Stimulated activated CD8-positive, alpha-beta memory T cell treated with anti-CD3 and anti-CD28 coated beads, Interleukin-7, amount 100 ng/mL, for 48 hours (primary cell): ENCODE data around the gene S100A5.
"Not testable (repeated sequence)": the region's sequence is repeated elsewhere in the genome, so short reads cannot be mapped to it uniquely, and the experiment has no call there.

Experiments
- DNase-seq, 2 donors: peaks; one replicate each; pipeline ENCODE4 v3.0.0-alpha.2; 2020; ENCODE audit warnings: low read depth in 1 of 2; ENCODE audit errors: extremely low read depth in 1 of 2

S100A5 gene

DNA sequence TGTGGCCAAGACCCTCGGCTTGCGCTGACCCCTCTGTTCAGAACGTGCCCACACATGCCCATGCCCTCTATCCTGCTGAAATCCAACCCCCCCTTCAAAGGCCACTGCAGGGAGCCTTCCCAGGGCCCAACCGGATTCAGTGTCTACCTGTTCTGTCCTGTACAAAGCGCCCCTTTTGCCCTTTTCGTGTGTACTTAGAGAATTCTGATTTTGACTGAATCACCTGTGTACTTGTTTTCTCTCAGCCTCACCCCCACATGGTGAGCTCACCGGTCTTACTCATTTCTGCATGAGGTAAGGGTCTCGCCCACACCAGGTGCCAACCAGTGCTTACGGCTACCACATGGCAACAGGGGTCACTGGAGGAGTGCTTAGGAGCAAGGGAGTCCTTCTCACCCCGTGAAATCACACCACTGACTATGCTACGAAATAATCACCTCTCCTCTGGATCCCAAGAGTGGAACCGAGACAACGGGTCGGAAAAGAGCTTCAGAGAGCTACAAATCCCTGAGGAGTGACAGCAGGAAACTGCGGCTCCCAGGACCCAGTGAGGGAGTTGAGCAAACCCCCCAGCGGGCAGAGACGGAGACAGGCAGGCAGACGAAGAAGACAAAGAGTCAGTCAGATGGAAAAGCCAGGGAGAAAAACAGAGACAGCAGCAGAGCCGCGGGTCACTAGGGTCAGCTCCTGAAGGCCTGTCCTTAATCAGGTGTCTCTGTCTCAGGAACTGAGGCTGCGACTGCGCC is 27.1 kb upstream of the S100A5 start:
- peak in 1 of 2 donors; percentile 78 for DNase-seq

GRCh38 chr1:153566414-153567371 is 26.0 kb upstream of the S100A5 start:
- peak; percentile 79 to 92 for DNase-seq

- peak in 1 of 2 donors; percentile 68 for DNase-seq
Measured at GRCh38 chr1:153565529-153566374, 25.0 kb upstream of the S100A5 start, which contains the start of gene S100A2. S100A2 (minus strand) TSS chr1:153565844; CDS start chr1:153563877, 1,967 bp downstream.

DNA sequence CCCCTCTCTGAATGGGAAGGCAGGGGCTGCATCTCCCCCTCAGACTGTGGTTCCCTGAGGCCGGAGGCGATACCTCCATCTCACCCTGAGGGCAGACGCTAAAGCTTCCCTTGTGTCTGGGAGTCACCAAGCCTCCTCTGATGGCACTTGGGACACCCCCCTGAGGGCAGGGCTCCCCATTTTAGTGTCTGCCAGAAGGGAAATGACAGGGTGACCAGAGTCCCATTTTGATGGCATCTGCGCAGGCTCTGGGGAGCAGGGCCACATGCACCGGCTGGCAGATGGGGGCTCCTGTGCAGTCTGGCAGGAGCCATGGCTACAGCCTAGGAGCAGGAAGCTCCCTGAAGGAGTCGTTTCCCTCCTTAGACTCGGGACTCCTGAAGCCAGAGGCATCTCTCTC is 23.3 kb upstream of the S100A5 start:
- DNase-seq: no peak

DNA sequence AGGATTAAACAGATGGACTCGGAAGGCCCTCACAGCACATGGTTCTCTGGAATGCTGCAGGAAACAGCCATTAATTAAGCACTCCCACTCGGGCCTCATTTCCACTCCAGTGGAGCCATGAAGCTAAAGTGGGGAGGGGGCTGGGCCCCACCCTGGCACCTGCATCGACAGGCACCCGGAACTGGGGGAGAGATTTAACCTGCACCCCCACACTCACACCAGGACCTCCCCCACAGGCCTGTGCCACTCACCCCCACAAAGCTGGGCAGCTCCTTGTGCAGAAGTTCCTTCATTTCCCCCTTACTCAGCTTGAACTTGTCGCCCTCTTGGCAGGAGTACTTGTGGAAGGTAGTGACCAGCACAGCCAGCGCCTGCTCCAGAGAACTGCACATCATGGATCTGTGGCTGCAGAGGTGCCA is 22.8 kb upstream of the S100A5 start:
- no peak for DNase-seq

GRCh38 chr1:153562021-153562420 is 21.3 kb upstream of the S100A5 start:
- DNase-seq: not testable (repeated sequence)

DNA sequence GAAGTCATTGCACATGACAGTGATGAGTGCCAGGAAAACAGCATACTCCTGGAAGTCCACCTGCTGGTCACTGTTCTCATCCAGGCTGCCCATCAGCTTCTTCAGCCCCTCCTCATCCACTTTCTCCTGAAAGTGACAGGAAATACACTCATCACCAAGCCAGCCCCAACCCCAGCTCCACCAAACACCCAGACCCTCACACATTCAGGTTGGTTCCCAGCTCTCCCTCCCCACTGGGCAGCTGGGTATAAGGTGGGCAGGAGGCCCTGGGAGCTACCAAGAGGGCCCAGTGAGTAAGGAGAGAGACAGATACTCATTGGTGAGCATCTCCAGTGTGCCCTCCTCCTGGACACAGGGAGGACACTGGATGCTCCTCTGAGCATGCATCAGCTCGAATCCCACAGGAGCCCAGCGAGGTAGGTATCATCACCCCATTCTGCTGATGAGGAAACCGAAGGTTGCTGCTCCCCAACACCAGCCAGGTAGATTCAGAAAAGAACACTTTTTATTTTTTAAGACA is 20.8 kb upstream of the S100A5 start:
- no peak for DNase-seq

DNA sequence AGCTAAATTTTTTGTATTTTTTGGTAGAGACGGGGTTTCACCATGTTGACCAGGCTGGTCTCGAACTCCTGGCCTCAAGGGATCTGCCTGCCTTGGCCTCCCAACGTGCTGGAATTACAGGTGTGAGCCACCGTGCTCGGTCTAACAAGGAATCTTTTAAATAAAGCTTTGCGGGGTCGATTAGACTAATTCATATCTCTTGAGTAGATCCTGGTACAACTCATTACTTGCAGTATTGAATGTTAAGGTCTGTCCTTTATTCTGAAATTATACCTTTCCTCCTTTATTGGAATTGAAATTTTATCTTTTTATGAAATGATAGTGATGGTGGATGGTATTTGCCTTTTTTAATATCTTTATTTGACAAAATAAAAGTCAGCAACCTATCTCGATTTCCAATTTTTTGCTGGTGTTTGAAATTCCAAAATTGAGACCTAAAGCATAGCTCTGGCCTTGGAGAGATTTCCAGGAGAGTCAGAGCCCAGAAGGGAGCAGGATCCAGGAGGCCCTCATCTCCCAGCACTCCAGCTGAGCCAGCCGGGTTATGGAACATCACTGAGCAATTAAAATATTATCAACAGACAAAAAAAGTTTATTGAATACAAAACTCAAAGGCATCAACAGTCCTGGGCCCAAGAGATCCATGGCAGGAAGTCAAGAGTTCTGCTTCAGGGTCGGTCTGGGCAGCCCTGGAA is 20.2 kb upstream of the S100A5 start:
- DNase-seq: no peak

- no peak for DNase-seq
Measured at GRCh38 chr1:153560241-153560640, 19.5 kb upstream of the S100A5 start.

DNA sequence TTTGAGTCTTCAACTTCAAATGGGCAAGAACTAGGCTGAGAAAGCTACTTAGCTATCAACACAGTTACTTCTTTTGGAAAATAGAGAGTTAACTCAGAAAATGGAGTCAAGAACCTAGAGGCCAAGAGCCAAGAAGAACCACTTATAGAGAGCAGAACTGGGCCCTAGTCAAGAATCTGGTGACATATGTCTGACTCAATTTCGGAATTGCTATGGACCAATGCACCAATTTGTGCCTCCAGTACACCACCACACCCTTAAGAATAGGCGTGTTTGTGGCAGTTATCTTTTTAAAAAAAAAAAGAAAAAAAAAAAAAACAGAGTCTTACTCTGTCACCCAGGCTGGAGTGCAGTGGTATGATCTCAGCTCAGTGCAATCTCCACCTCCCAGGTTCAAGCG is 17.1 kb upstream of the S100A5 start:
- DNase-seq: no peak

- DNase-seq: no peak
Measured at GRCh38 chr1:153556348-153556747, 15.6 kb upstream of the S100A5 start.

- no peak for DNase-seq
Measured at GRCh38 chr1:153553830-153554541, 13.3 kb upstream of the S100A5 start.

GRCh38 chr1:153553096-153553495 is 12.4 kb upstream of the S100A5 start:
- no peak for DNase-seq

GRCh38 chr1:153552335-153552734 is 11.6 kb upstream of the S100A5 start:
- no peak for DNase-seq

- no peak for DNase-seq
Measured at GRCh38 chr1:153550827-153551500, 10.2 kb upstream of the S100A5 start.

DNA sequence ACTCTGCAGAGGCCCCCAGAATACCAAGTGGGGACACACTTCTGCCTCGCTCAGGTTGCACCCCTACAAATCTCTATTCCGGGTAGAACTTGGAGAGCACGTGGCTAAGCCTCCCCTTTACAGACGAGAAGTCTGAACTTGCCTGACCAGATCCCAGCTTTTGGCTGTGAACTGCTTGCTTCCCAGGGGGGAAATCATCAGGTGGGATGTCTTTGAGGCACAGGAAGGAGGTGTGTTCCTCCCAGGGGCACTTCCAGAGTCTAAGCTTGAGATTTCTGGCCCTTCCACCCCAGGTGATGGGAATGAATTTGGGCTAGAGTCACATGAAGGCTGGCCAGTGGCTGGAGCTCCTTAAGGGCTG is 9.6 kb upstream of the S100A5 start:
- no peak for DNase-seq

- no peak for DNase-seq
Measured at GRCh38 chr1:153549741-153550397, 9.1 kb upstream of the S100A5 start.
